ENCODE data around the gene NQO1. TPM values are rescaled to one million over a fixed set of nuclear protein-coding genes. Genes with fewer than 3 reads are reported as not detected.

Gene NQO1
- total RNA-seq, 4 donors from 2014 or later: 51.3 to 120 (median 79.9) TPM

DNA sequence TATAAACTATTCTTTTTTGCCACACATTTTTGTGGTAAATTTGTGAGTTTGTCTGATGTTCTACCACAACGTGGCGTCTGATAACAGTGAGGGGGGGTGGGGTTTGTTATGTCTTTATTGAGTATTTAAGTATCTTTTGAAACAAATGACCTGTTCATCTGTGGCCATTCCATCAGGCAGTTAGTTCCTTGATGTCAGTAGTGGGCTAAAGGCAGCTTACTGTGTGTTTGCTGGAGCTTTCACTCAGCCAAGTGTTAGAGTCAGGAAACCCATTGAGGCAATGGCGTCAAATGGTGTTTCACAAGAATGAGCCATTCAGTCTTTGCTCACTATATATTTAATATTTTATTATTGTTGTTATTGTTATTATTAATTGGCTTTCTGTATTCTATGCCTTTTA, 28.0 kb downstream of the NQO1 start:
- H3K27ac ChIP-seq: no peak overlapping the region
- H3K9me3 ChIP-seq: no peaks in the 10 kb centered on the region
- H3K36me3 ChIP-seq: peaks cover 0 to 53% of the 10 kb centered on the region in 2 donors
- H3K4me1 ChIP-seq: peaks cover 0 to 3% (median 0%) of the 10 kb centered on the region in 3 donors
- ATAC-seq: no peak
- no peaks in the 10 kb centered on the region for H3K27me3 ChIP-seq
- H3K4me3 ChIP-seq: no peak overlapping the region
- WGBS, 2 donors (ENCODE audit: low coverage in 1 of 2): 83 to 90% methylated on average over 3 of the region's 3 CpGs
- no peak for TF ChIP-seq POLR2A (IDR thresholded peaks at IDR 0.05)
- TF ChIP-seq EP300 (IDR thresholded peaks at IDR 0.05): no peak
- TF ChIP-seq CTCF (IDR thresholded peaks at IDR 0.05): no peak

GRCh38 chr16:69693916-69694315, 32.4 kb downstream of the NQO1 start:
- no peak for ATAC-seq
- Histone ChIP-seq H3K36me3 (peaks cover 7 to 85% of the 10 kb centered on the region in 2 donors), H3K9me3 (no peaks in the 10 kb centered on the region), H3K4me1 (no peaks in the 10 kb centered on the region), H3K27ac (peak overlapping the region in 1 of 4 donors; percentile 18), H3K27me3 (no peaks in the 10 kb centered on the region), H3K4me3 (no peak overlapping the region)
- TF ChIP-seq EP300 (IDR thresholded peaks at IDR 0.05) (no peak), POLR2AphosphoS5 (IDR thresholded peaks at IDR 0.05) (no peak), POLR2A (IDR thresholded peaks at IDR 0.05) (no peak), CTCF (IDR thresholded peaks at IDR 0.05) (no peak)
- 94 to 100% methylated on average over 1 to 2 of the region's 2 CpGs for WGBS, 2 donors (ENCODE audit: low coverage in 1 of 2)

DNA sequence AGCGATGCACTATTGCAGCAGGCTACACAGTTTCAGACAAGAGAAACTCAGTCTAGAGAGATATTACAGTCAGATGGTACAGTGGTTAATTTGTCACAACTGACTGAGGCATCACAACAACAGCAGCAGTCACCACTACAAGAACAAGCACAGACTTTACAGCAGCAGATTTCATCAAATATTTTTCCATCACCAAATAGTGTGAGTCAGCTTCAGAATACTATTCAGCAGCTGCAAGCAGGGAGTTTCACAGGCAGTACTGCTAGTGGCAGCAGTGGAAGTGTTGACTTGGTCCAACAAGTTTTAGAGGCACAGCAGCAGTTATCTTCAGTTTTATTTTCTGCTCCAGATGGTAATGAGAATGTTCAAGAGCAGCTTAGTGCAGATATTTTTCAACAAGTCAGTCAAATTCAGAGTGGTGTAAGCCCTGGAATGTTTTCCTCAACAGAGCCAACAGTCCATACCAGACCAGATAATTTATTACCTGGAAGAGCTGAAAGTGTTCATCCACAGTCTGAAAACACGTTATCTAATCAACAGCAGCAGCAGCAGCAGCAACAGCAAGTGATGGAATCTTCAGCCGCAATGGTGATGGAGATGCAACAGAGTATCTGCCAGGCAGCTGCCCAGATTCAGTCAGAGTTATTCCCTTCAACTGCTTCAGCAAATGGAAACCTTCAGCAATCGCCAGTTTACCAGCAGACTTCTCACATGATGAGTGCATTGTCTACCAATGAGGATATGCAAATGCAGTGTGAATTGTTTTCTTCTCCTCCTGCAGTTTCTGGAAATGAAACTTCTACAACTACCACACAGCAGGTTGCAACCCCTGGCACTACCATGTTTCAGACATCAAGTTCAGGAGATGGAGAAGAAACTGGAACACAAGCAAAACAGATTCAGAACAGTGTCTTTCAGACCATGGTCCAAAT, 34.1 kb downstream of the NQO1 start:
- H3K9me3 ChIP-seq: no peaks in the 10 kb centered on the region
- H3K36me3 ChIP-seq: peaks cover 7 to 81% of the 10 kb centered on the region in 2 donors
- H3K27ac ChIP-seq: peak overlapping the region in 2 of 4 donors; percentile 25 to 34
- ATAC-seq: no peak
- H3K4me1 ChIP-seq: no peaks in the 10 kb centered on the region
- no peak for TF ChIP-seq POLR2AphosphoS5 (IDR thresholded peaks at IDR 0.05)
- no peak for TF ChIP-seq POLR2A (IDR thresholded peaks at IDR 0.05)
- no peak for TF ChIP-seq CTCF (IDR thresholded peaks at IDR 0.05)
- no peak for TF ChIP-seq EP300 (IDR thresholded peaks at IDR 0.05)
- H3K27me3 ChIP-seq: no peaks in the 10 kb centered on the region
- 50 to 71% methylated on average over 1 to 4 of the region's 4 CpGs for WGBS, 2 donors (ENCODE audit: low coverage in 1 of 2)
- H3K4me3 ChIP-seq: no peak overlapping the region

- TF ChIP-seq EP300 (IDR thresholded peaks at IDR 0.05) (no peak), POLR2AphosphoS5 (IDR thresholded peaks at IDR 0.05) (no peak), CTCF (IDR thresholded peaks at IDR 0.05) (no peak), POLR2A (IDR thresholded peaks at IDR 0.05) (no peak)
- no peaks in the 10 kb centered on the region for H3K27me3 ChIP-seq
- H3K27ac ChIP-seq: no peak overlapping the region
- no peak for ATAC-seq
- H3K4me1 ChIP-seq: no peaks in the 10 kb centered on the region
- peaks cover 7 to 77% of the 10 kb centered on the region in 2 donors for H3K36me3 ChIP-seq
- H3K9me3 ChIP-seq: no peaks in the 10 kb centered on the region
- 93% methylated on average over 2 of the region's 2 CpGs; no CpG with 5 or more reads in 1 of the 2 donors for WGBS, 2 donors (ENCODE audit: low coverage in 1 of 2)
- H3K4me3 ChIP-seq: no peak overlapping the region
Measured at GRCh38 chr16:69688589-69688988, 37.8 kb downstream of the NQO1 start.

DNA sequence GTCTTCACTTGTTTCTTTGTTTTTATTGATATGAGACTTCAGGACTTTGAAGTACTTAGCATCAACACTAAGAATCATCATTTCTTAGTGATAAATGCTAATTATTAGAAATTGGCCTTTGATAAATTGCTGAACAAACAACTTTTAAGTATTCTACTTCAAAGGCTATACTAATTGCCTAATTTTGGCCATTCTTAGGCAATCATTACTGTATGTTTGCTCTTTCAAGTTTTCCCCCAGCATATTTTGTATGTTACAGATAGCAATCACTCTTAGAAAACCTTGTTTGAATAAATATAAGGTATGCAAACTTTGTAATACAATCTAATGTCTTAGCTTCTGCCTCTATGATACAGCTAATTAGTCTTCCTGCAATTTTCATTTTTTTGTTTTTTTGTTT, 46.0 kb downstream of the NQO1 start:
- Histone ChIP-seq H3K9me3 (no peaks in the 10 kb centered on the region), H3K27ac (no peak overlapping the region), H3K36me3 (peaks cover 0 to 88% of the 10 kb centered on the region in 2 donors), H3K4me1 (no peaks in the 10 kb centered on the region), H3K4me3 (no peak overlapping the region), H3K27me3 (no peaks in the 10 kb centered on the region)
- no peak for ATAC-seq
- TF ChIP-seq POLR2AphosphoS5 (IDR thresholded peaks at IDR 0.05) (no peak), POLR2A (IDR thresholded peaks at IDR 0.05) (no peak), CTCF (IDR thresholded peaks at IDR 0.05) (no peak), EP300 (IDR thresholded peaks at IDR 0.05) (no peak)

All from gastroesophageal sphincter (tissue), 4 donors.